KOPT-K1 (cell line): Measurements from ENCODE around the gene CDH8.
"Not testable (repeated sequence)": the region's sequence is repeated elsewhere in the genome, so short reads cannot be mapped to it uniquely, and the experiment has no call there.

Experiments used
- H3K27ac ChIP-seq: fragments of 200-600 bp; sonication (generic); 2 replicates; pipeline ENCODE4 v1.5.1; 2016; ENCODE audit warnings: antibody characterized with exemption, mild to moderate bottlenecking, low read depth, low read length; ENCODE audit not compliant: poor library complexity, severe bottlenecking
- H3K36me3 ChIP-seq: fragments of 200-600 bp; sonication (generic); 2 replicates; pipeline ENCODE4 v1.5.1; 2017; ENCODE audit warnings: antibody characterized with exemption, mild to moderate bottlenecking, low read length, moderate library complexity; ENCODE audit not compliant: insufficient read depth
- H3K9me3 ChIP-seq: fragments of 200-600 bp; sonication (generic); 2 replicates; pipeline ENCODE4 v1.5.1; 2017; ENCODE audit warnings: antibody characterized with exemption, low read length, mild to moderate bottlenecking; ENCODE audit not compliant: insufficient read depth, poor library complexity, severe bottlenecking

CDH8 gene

DNA sequence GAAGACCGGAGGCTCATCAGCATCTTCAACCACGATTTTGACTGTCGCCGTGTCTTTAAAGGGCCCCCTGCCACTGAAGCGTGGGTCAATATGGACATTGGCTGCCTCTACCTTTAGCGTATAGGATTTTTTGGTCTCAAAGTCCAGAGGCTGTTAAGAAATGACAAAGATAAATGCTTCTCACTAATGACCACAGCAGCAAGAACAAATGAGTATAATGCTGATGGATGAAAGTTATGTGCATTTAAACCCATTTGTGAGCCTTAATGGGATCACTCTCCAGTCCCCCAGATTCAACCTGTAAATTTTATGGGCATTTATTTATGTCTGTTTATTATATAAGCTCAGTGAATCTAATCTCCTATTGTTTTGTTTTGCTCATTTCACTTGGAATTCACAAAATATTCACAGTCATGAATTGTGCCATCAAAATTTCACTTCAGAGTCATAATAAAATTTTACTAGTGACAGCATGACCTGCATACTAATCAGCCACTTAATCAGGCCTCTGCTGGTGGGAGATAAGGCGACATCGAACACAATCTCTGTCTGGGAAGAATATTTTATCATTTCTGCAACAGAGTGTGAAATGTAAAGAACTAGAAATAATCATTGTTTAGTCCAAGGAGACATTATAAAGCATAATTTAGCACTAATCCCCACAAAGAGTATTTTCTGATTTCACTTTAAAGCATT is 218.5 kb downstream of the CDH8 start:
- Histone ChIP-seq H3K9me3 (no peaks in the 10 kb centered on the region), H3K36me3 (no peaks in the 10 kb centered on the region)

GRCh38 chr16:61814726-61815347 is 221.4 kb downstream of the CDH8 start:
- Histone ChIP-seq H3K27ac (no peak overlapping the region), H3K9me3 (no peaks in the 10 kb centered on the region)

More for the DNA sequence above, 218.5 kb downstream of the CDH8 start:
- no peak overlapping the region for H3K27ac ChIP-seq

DNA sequence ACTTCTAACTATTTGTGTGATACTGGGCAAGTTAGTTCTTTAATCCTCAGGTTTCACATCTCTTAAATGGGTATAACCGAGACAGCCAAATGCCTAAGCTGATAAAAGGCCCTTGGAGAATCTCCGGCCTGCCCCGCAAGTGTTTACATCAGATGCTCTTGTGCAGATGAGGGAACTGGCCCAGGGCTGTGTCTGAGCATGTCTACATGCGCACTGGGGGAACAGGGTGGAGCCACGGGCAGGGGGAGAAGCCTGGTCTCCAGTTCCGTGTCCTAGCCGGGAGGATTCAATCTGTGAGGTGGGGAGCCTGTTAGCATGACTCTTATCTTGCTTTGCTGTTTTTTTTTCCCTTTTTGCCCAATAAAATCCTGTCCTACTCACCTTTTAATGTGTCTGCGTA is 222.9 kb downstream of the CDH8 start:
- H3K36me3 ChIP-seq: no peaks in the 10 kb centered on the region
- no peaks in the 10 kb centered on the region for H3K9me3 ChIP-seq
- H3K27ac ChIP-seq: no peak overlapping the region

More at GRCh38 chr16:61814726-61815347, 221.4 kb downstream of the CDH8 start:
- no peaks in the 10 kb centered on the region for H3K36me3 ChIP-seq

- Histone ChIP-seq H3K27ac (no peak overlapping the region), H3K36me3 (no peaks in the 10 kb centered on the region), H3K9me3 (no peaks in the 10 kb centered on the region)
Measured at GRCh38 chr16:61812251-61812650, 224.0 kb downstream of the CDH8 start.

- Histone ChIP-seq H3K27ac (no peak overlapping the region), H3K36me3 (no peaks in the 10 kb centered on the region), H3K9me3 (no peaks in the 10 kb centered on the region)
Measured at GRCh38 chr16:61807551-61807950, 228.7 kb downstream of the CDH8 start.

DNA sequence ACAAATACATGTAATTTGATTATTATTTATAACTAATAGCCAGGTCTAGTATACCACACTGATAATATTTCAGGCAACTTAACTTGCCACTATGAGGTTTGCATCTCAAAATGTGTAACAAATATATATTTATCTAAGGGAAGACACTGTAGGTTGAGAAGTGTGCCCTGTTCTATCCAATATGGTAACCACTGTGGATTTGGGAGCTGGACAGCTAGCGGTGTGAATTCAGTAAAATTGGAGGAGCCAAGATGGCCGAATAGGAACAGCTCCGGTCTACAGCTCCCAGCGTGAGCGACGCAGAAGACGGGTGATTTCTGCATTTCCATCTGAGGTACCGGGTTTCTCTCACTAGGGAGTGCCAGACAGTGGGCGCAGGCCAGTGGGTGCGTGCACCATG is 235.0 kb downstream of the CDH8 start:
- H3K36me3 ChIP-seq, H3K27ac ChIP-seq, H3K9me3 ChIP-seq: not testable (repeated sequence)

DNA sequence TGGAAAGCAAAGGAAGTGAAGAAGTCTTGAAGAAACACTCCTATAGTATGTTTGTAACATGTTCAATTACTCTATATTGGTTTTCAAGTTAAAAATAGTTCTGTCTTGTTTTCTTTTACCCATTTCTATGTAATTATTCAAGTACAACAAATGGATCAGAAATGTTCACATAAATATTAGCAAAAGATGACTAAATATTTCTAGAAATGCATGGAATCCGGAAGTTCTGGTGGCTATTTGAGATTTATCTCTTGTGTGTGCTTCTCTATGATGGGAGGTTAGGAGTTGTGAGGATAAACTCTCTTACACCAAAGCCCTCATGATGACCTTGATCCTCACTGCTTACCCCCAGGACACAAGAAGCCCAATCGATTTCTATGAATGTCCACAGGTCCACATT is 237.5 kb downstream of the CDH8 start:
- no peaks in the 10 kb centered on the region for H3K9me3 ChIP-seq

GRCh38 chr16:61797961-61798507 is 238.2 kb downstream of the CDH8 start:
- no peak overlapping the region for H3K27ac ChIP-seq
- H3K9me3 ChIP-seq: no peaks in the 10 kb centered on the region
- H3K36me3 ChIP-seq: no peaks in the 10 kb centered on the region

More for the DNA sequence above, 237.5 kb downstream of the CDH8 start:
- Histone ChIP-seq H3K36me3 (no peaks in the 10 kb centered on the region), H3K27ac (no peak overlapping the region)

DNA sequence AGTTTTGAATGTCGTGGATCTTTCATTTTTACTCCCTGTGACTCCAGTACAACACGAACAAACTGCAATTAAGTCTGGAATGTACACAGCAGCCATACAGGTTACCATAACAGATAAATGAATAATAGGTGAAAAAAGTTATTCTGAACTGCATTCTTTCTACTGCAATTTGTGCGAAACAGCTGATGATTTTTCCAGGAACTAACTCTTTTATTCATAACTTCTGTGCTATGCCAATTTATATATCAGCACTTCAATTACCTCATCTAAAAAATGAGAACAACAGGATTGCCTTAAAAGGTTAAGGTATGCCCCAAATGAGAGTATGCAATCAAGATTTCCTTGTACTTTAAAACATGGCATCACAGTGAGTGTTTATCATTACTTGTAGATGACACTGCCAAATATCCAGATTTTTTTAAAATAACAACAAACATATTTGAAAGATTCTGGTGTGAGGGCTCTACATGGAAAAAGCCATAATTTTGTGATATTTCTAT is 238.9 kb downstream of the CDH8 start:
- Histone ChIP-seq H3K9me3 (no peaks in the 10 kb centered on the region), H3K36me3 (no peaks in the 10 kb centered on the region), H3K27ac (no peak overlapping the region)

DNA sequence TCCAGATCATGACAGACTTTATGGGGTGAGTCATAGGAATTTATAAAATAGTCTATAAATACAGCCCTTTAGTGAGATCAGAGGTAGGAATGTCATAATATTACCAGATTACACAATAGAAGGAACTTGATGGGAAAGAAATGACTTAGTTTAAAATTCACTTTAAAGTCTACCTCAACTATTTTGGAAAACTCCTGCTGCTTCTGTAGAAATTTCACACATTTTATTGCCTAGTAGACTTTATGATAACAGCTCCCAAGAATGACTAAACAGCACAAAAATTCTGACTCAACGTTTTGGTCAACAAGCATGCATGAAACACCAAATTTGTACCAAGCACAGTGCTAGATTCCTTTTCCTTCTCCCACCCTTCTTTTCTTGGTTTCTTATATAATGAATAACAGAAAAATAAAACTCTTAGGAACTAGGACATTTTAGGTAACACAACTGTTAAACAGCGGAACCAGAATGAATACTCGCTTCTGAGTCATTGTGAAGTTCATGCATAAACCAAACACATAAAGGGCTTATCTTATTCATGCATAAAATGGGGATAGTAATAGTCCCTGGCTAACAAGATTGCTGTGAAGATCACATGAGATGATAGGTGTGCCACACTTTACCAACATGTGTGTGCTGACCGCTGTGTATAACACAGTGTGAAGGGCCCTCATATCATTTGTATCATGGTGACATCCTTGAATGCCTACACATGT is 243.9 kb downstream of the CDH8 start:
- H3K27ac ChIP-seq: no peak overlapping the region

GRCh38 chr16:61791464-61791863 is 244.8 kb downstream of the CDH8 start:
- Histone ChIP-seq H3K36me3 (no peaks in the 10 kb centered on the region), H3K27ac (no peak overlapping the region), H3K9me3 (no peaks in the 10 kb centered on the region)

More for the DNA sequence above, 243.9 kb downstream of the CDH8 start:
- no peaks in the 10 kb centered on the region for H3K9me3 ChIP-seq
- H3K36me3 ChIP-seq: no peaks in the 10 kb centered on the region

GRCh38 chr16:61781855-61782254 is 254.4 kb downstream of the CDH8 start:
- not testable (repeated sequence) for H3K36me3 ChIP-seq, H3K27ac ChIP-seq, H3K9me3 ChIP-seq

GRCh38 chr16:61780161-61780560 is 256.1 kb downstream of the CDH8 start:
- no peak overlapping the region for H3K27ac ChIP-seq
- H3K9me3 ChIP-seq: no peaks in the 10 kb centered on the region
- no peaks in the 10 kb centered on the region for H3K36me3 ChIP-seq

DNA sequence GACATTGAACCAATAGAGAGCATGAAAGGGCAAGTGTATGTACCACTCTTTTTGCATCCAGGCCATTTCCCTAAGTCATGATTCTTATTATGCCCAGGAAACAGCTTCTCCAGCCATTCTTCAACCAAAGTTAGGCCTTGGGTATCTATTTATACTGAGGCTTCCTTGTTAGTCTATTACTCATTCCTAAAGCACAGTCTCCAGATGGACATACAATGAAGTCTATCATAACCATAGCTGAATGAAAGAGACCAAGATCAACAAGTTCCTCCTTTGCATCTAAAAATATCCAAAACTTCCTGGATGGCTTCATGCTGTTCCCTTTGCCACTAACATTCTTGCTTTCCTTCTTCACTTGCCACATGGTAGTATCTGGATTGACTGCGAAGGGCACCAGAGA is 265.9 kb downstream of the CDH8 start:
- no peaks in the 10 kb centered on the region for H3K9me3 ChIP-seq
- H3K36me3 ChIP-seq: no peaks in the 10 kb centered on the region
- no peak overlapping the region for H3K27ac ChIP-seq

- no peaks in the 10 kb centered on the region for H3K9me3 ChIP-seq
- H3K36me3 ChIP-seq: no peaks in the 10 kb centered on the region
- no peak overlapping the region for H3K27ac ChIP-seq
Measured at GRCh38 chr16:61763991-61764390, 272.2 kb downstream of the CDH8 start.
